HepG2 (cell line): Measurements from ENCODE around the gene SMTNL1. TPM values are rescaled to one million over a fixed set of nuclear protein-coding genes. Genes with fewer than 3 reads are reported as not detected.

Experiments used
- GLI4 ChIP-seq: sonication (generic); formaldehyde crosslinking; IDR thresholded peaks from 2 replicates; pipeline ENCODE4 v1.5.1; 2020; ENCODE audit warnings: missing genetic modification reagents, mild to moderate bottlenecking, moderate library complexity, borderline replicate concordance
- JDP2 ChIP-seq: sonication (generic); formaldehyde crosslinking; IDR thresholded peaks from 2 replicates; pipeline ENCODE4 v1.8.1; 2022; ENCODE audit warnings: missing genetic modification reagents, borderline replicate concordance
- KLF12 ChIP-seq: sonication (generic); formaldehyde crosslinking; IDR thresholded peaks from 2 replicates; pipeline ENCODE4 v1.4.0; 2020; ENCODE audit warnings: missing genetic modification reagents, borderline replicate concordance
- KLF9 ChIP-seq: IDR thresholded peaks from 2 replicates; pipeline ENCODE4 v1.6.1; 2016; ENCODE audit warnings: low read depth
- RXRB ChIP-seq: IDR thresholded peaks from 2 replicates; pipeline ENCODE4 v1.6.1; 2016; ENCODE audit warnings: borderline replicate concordance, missing genetic modification reagents, missing compliant biosample characterization
- SNRNP70 ChIP-seq: fragments of 200-400 bp; formaldehyde crosslinking; IDR thresholded peaks from 2 replicates; pipeline ENCODE4 v1.6.1; 2017; ENCODE audit warnings: mild to moderate bottlenecking, low read depth, low read length, moderate library complexity
- SP2 ChIP-seq: sonication (generic); formaldehyde crosslinking; IDR thresholded peaks from 2 replicates; pipeline ENCODE4 v1.5.1; 2020; ENCODE audit warnings: mild to moderate bottlenecking, missing genetic modification reagents
- TCF7L2 ChIP-seq: IDR thresholded peaks from 2 replicates; pipeline ENCODE4 v1.6.1; 2011; ENCODE audit warnings: mild to moderate bottlenecking, low read depth, low read length, moderate library complexity
- TGIF2 ChIP-seq: IDR thresholded peaks from 2 replicates; pipeline ENCODE4 v1.6.1; 2016; ENCODE audit warnings: control low read depth, missing compliant biosample characterization
- YY1 ChIP-seq: IDR thresholded peaks from 2 replicates; pipeline ENCODE4 v1.6.1; 2011; ENCODE audit warnings: low read length, low read depth, moderate library complexity, mild to moderate bottlenecking; ENCODE audit not compliant: insufficient read depth, insufficient replicate concordance
- ZNF101 ChIP-seq: sonication (generic); formaldehyde crosslinking; IDR thresholded peaks from 2 replicates; pipeline ENCODE4 v1.4.0; 2020; ENCODE audit warnings: mild to moderate bottlenecking, low read depth, missing genetic modification reagents, borderline replicate concordance
- ZNF343 ChIP-seq: sonication (generic); formaldehyde crosslinking; IDR thresholded peaks from 2 replicates; pipeline ENCODE4 v1.4.0; 2020; ENCODE audit warnings: mild to moderate bottlenecking, missing genetic modification reagents
- ZNF44 ChIP-seq: sonication (generic); formaldehyde crosslinking; IDR thresholded peaks from 2 replicates; pipeline ENCODE4 v1.5.1; 2020; ENCODE audit warnings: mild to moderate bottlenecking, missing genetic modification reagents
- ZNF619 ChIP-seq: sonication (generic); formaldehyde crosslinking; IDR thresholded peaks from 2 replicates; pipeline ENCODE4 v1.4.0; 2020; ENCODE audit warnings: mild to moderate bottlenecking, missing genetic modification reagents
- ZNF841 ChIP-seq: sonication (generic); formaldehyde crosslinking; IDR thresholded peaks from 2 replicates; pipeline ENCODE4 v1.8.1; 2023; ENCODE audit warnings: missing genetic modification reagents, borderline replicate concordance
- polyA plus RNA-seq, 8 experiments: library from polyadenylated mRNA; depleted of rRNA in 3 of 8; stranded (reverse) in 7 of 8; unstranded in 1 of 8; fragments of >200 nt; fragmentation: Illumina TruSeq in 4 of 8; extraction: Trizol in 4 of 8; gene quantifications; 2 replicates each; pipeline versions ENCODE4 v1.2.1 to v1.2.3, GENCODE V29; 2011 to 2016; ENCODE audit warnings: low read depth in 4 of 8, missing spikeins in 1 of 8, mixed read lengths in 1 of 8; ENCODE audit not compliant: insufficient read depth in 1 of 8
- total RNA-seq, 5 experiments: library from RNA; depleted of rRNA; stranded (reverse); fragments of >200 nt; fragmentation: Illumina TruSeq; extraction: Trizol; gene quantifications; 2 replicates each; pipeline ENCODE4 v1.2.3, GENCODE V29; 2016; ENCODE audit warnings: low read depth in 1 of 5
- TF ChIP-seq, protein P1 (sequence below): sonication (generic); formaldehyde crosslinking; IDR thresholded peaks from 2 replicates; pipeline ENCODE4 v1.4.0; 2020; ENCODE audit warnings: missing genetic modification reagents
- TF ChIP-seq, protein P2 (sequence below): sonication (generic); formaldehyde crosslinking; IDR thresholded peaks from 2 replicates; pipeline ENCODE4 v1.4.0; 2020; ENCODE audit warnings: mild to moderate bottlenecking, missing genetic modification reagents, borderline replicate concordance
- TF ChIP-seq, protein P3 (sequence below): sonication (generic); formaldehyde crosslinking; conservative IDR thresholded peaks from 2 replicates; pipeline ENCODE4 v1.4.0; 2020; ENCODE audit warnings: mild to moderate bottlenecking, missing genetic modification reagents, moderate library complexity

SMTNL1 gene
- total and polyA plus RNA-seq, 2 of the 13 experiments (the other 11 are each of a cell fraction or from before 2014, with no cell fraction given): 0.04 TPM; not detected in 1

DNA sequence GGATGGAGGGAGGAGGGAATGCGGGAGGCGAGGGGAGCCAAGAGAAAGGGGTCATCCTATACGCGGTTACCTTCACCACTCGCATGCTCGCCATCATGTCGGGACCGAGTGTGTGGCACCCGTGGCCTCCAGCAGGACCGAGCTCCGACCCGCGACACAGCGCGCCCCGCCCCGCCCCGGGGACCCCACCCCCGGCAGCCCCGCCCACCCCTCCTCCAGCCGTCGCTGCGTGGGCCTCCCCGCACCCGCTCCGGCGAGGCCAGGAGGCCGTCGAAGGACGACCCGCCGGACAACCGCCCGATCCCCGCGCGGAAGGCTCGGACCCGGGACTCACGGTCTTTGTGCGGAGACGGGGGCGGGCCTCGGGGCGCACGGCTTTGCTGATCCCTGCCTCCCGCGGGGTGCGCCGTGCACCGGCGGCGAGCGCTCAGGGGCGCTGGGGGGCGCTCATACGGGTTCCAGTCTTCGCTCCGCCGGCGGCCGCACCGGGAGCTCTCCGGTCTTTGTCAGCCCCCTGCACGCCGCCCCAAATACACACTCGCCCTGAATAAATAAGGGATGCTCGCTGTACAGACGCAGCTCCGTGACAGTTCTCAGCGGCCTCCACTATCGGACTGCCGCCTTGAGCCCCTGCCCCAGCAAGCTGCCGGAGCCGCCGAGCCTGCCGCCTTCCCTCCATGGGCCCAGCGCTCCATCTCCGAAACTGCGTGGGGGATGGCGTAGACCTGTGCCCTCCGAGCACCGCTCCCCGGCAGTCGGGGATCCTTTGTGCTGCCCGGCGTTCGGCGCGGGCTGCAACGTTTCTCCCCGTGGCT is 30.3 kb downstream of the SMTNL1 start, which contains the start of gene UBE2L6 (continued):
- TF ChIP-seq, protein P1, sequence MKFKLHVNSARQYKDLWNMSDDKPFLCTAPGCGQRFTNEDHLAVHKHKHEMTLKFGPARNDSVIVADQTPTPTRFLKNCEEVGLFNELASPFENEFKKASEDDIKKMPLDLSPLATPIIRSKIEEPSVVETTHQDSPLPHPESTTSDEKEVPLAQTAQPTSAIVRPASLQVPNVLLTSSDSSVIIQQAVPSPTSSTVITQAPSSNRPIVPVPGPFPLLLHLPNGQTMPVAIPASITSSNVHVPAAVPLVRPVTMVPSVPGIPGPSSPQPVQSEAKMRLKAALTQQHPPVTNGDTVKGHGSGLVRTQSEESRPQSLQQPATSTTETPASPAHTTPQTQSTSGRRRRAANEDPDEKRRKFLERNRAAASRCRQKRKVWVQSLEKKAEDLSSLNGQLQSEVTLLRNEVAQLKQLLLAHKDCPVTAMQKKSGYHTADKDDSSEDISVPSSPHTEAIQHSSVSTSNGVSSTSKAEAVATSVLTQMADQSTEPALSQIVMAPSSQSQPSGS (CRISPR knock-in tag): 0 out of 2 replicates have a peak, but pooled peaks have one; percentile 12
- TF ChIP-seq, protein P2, sequence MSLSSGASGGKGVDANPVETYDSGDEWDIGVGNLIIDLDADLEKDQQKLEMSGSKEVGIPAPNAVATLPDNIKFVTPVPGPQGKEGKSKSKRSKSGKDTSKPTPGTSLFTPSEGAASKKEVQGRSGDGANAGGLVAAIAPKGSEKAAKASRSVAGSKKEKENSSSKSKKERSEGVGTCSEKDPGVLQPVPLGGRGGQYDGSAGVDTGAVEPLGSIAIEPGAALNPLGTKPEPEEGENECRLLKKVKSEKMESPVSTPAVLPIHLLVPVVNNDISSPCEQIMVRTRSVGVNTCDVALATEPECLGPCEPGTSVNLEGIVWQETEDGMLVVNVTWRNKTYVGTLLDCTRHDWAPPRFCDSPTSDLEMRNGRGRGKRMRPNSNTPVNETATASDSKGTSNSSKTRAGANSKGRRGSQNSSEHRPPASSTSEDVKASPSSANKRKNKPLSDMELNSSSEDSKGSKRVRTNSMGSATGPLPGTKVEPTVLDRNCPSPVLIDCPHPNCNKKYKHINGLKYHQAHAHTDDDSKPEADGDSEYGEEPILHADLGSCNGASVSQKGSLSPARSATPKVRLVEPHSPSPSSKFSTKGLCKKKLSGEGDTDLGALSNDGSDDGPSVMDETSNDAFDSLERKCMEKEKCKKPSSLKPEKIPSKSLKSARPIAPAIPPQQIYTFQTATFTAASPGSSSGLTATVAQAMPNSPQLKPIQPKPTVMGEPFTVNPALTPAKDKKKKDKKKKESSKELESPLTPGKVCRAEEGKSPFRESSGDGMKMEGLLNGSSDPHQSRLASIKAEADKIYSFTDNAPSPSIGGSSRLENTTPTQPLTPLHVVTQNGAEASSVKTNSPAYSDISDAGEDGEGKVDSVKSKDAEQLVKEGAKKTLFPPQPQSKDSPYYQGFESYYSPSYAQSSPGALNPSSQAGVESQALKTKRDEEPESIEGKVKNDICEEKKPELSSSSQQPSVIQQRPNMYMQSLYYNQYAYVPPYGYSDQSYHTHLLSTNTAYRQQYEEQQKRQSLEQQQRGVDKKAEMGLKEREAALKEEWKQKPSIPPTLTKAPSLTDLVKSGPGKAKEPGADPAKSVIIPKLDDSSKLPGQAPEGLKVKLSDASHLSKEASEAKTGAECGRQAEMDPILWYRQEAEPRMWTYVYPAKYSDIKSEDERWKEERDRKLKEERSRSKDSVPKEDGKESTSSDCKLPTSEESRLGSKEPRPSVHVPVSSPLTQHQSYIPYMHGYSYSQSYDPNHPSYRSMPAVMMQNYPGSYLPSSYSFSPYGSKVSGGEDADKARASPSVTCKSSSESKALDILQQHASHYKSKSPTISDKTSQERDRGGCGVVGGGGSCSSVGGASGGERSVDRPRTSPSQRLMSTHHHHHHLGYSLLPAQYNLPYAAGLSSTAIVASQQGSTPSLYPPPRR (CRISPR knock-in tag): no peak
- TF ChIP-seq KLF12 (CRISPR knock-in tag): no peak
- 0 out of 2 replicates have a peak, but pooled peaks have one; percentile 24 for TF ChIP-seq TGIF2 (CRISPR knock-in tag)
- no peak for TF ChIP-seq SP2 (CRISPR knock-in tag)
- TF ChIP-seq, protein P3, sequence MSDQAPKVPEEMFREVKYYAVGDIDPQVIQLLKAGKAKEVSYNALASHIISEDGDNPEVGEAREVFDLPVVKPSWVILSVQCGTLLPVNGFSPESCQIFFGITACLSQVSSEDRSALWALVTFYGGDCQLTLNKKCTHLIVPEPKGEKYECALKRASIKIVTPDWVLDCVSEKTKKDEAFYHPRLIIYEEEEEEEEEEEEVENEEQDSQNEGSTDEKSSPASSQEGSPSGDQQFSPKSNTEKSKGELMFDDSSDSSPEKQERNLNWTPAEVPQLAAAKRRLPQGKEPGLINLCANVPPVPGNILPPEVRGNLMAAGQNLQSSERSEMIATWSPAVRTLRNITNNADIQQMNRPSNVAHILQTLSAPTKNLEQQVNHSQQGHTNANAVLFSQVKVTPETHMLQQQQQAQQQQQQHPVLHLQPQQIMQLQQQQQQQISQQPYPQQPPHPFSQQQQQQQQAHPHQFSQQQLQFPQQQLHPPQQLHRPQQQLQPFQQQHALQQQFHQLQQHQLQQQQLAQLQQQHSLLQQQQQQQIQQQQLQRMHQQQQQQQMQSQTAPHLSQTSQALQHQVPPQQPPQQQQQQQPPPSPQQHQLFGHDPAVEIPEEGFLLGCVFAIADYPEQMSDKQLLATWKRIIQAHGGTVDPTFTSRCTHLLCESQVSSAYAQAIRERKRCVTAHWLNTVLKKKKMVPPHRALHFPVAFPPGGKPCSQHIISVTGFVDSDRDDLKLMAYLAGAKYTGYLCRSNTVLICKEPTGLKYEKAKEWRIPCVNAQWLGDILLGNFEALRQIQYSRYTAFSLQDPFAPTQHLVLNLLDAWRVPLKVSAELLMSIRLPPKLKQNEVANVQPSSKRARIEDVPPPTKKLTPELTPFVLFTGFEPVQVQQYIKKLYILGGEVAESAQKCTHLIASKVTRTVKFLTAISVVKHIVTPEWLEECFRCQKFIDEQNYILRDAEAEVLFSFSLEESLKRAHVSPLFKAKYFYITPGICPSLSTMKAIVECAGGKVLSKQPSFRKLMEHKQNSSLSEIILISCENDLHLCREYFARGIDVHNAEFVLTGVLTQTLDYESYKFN (CRISPR knock-in tag): no peak
- no peak for TF ChIP-seq ZNF101
- TF ChIP-seq TCF7L2: no peak
- peak; percentile 73; the same call in 1 of the 2 replicates for TF ChIP-seq GLI4
- TF ChIP-seq RXRB (CRISPR knock-in tag): no peak
- peak; percentile 93 for TF ChIP-seq ZNF44 (CRISPR knock-in tag)
- TF ChIP-seq JDP2: no peak
- 0 out of 2 replicates have a peak, but pooled peaks have one; percentile 71 for TF ChIP-seq ZNF619 (CRISPR knock-in tag)
- TF ChIP-seq YY1: peak; percentile 35
- no peak for TF ChIP-seq ZNF343 (CRISPR knock-in tag)
- TF ChIP-seq KLF9 (CRISPR knock-in tag): no peak
- TF ChIP-seq SNRNP70: no peak
- no peak for TF ChIP-seq ZNF841 (CRISPR knock-in tag)
